ENCODE results near the gene CCDC18.
"Not testable (repeated sequence)": the region's sequence is repeated elsewhere in the genome, so short reads cannot be mapped to it uniquely, and the experiment has no call there.

Gene CCDC18

DNA sequence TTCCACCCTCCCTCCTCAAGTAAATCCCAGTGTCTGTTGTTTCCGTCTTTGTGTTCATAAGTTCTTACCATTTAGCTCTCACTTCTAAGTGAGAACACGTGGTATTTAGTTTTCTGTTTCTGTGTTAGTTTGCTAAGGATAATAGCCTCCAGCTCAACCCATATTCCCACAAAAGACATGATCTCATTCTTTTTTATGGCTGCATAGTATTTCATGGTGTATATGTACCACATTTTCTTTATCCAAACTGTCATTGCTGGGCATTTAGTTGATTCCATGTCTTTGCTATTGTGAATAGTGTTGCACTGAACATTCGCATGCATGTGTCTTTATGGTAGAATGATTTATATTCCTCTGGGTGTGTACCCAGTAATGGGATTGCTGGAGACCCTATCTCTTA lies 5.9 kb upstream of the CCDC18 start:
- not testable (repeated sequence) for DNase-seq (ENCODE audit: low read depth in 2 of 2, low spot score in 1 of 2)

DNA sequence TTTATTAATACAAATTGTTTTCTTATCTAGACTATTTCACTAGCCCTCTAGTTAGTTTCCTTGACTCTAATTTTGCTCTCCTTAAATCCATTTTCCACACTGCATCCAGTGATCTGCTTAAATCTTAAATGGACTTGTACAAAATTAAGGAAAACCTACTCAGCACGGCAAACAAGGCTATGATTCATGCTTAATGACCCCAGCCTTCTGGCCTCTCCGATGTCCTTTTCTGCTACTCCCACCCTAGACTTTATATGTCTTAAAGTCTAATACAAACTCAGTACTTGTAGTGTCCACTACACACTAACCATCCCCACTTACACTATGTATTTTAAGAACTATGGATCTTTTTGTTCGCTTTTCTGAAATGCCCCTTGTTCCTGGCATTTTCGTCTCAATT lies 2.5 kb upstream of the CCDC18 start:
- no peak for DNase-seq (ENCODE audit: low read depth in 2 of 2, low spot score in 1 of 2)

- no peak for DNase-seq (ENCODE audit: low read depth in 2 of 2, low spot score in 1 of 2)
Measured at GRCh38 chr1:93178418-93178817, 2.1 kb upstream of the CCDC18 start.

- peak; percentile 85 to 89 for DNase-seq (ENCODE audit: low read depth in 2 of 2, low spot score in 1 of 2)
Measured at GRCh38 chr1:93179886-93180722, 420 bp upstream of the CCDC18 start, which contains the start of gene TMED5. TSS of gene TMED5 (minus strand) at chr1:93180413. CDS start at chr1:93180242, 171 bp downstream.

DNA sequence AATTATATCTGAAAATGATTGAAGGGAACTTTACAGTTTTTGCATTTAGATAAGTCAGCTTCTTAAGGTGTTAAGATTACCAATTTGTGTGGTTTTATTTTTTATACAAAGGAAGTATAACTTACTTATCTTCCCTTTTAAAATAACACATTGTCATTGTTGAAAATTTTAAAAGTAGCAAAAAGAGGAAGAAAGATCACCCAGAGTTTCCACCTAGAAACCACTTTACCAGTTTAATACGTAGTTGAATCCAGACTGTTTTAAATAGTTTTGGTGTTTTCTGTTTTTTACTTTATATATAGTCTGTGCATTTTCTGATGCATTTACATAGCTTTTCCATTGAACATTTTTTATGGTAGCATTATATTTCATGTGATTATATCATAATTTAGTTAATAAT lies 6.1 kb downstream of the CCDC18 start:
- DNase-seq (ENCODE audit: low read depth in 2 of 2, low spot score in 1 of 2): no peak

- no peak for DNase-seq (ENCODE audit: low read depth in 2 of 2, low spot score in 1 of 2)
Measured at GRCh38 chr1:93190432-93190831, 9.9 kb downstream of the CCDC18 start.

GRCh38 chr1:93194231-93194990 lies 13.9 kb downstream of the CCDC18 start:
- no peak for DNase-seq (ENCODE audit: low read depth in 2 of 2, low spot score in 1 of 2)

- no peak for DNase-seq (ENCODE audit: low read depth in 2 of 2, low spot score in 1 of 2)
Measured at GRCh38 chr1:93196591-93196990, 16.1 kb downstream of the CCDC18 start.

- DNase-seq (ENCODE audit: low read depth in 2 of 2, low spot score in 1 of 2): no peak
Measured at GRCh38 chr1:93199150-93199549, 18.6 kb downstream of the CCDC18 start.

DNA sequence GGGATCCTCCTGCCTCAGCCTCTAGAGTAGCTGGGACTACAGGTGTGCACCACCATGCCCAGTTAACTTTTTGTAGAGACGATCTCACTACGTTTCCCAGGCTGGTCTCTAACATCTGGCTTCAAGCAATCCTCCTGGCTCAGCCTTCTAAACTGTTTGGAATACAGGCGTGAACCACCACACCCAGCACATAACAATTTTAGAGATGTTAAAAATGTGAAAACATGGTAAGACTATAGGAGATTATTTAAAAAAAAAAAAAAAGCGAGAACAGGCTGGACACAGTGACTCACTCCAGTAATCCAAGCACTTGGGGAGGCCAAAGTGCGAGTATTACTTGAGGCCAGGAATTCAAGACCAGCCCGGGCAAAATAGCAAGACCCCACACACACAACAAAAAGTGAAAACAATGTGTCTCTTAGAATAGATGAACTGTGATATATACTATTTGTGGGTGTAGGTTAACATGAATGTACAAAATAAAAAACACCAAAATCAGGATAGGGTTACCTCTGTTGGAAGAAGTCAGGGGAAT lies 19.6 kb downstream of the CCDC18 start:
- DNase-seq (ENCODE audit: low read depth in 2 of 2, low spot score in 1 of 2): no peak

DNA sequence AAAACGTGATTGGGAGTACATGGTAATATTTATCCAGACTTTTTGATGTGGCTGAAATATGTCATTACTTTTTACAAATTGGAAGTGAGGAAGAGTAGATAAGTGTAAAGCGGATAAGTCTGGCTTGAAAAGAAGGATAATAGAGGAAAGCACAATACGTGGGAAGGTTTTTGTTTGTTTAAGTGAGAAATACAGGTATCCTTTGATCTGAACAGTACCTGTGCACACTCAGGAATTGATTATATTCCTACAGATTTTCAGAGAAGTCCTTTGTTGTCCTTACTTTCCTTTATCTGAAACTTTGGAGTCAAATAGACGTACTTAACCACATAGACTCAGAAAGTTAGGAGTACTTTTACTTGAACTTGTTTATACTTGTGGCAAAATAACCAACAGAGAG lies 20.2 kb downstream of the CCDC18 start:
- no peak for DNase-seq (ENCODE audit: low read depth in 2 of 2, low spot score in 1 of 2)

DNA sequence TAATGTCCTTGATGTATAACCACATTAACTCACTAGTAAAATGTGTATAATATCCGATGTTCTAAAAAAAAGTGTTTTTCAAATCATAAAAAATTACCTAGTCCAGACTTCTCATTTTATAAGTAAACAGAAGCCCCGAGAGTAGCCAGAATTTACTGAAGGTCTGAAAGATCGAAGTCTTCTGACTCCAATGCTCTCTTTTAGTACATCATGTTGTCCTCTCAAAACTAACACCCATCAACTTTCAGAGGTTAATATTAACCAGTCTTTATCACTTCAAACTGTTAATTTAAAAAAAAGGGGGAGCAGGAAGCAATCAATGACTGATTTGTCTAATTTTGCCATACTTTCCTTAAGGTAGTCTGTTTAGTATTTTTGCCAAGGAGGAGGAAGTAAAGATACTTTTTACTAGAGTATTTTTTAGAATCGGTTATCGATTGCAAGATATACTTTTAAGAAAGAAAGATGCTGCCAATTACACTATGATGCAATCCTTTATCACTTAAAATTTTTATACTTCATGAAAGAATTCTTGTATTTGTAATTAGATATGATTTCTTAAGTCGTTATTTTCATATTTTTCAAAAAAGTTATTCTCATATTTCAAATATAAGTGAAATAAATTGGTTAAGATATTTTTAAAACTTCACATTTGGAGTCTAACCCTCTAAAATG lies 25.5 kb downstream of the CCDC18 start:
- no peak for DNase-seq (ENCODE audit: low read depth in 2 of 2, low spot score in 1 of 2)

- DNase-seq (ENCODE audit: low read depth in 2 of 2, low spot score in 1 of 2): no peak
Measured at GRCh38 chr1:93206567-93206954, 26.0 kb downstream of the CCDC18 start.

- DNase-seq (ENCODE audit: low read depth in 2 of 2, low spot score in 1 of 2): no peak
Measured at GRCh38 chr1:93207211-93207610, 26.7 kb downstream of the CCDC18 start.

- DNase-seq (ENCODE audit: low read depth in 2 of 2, low spot score in 1 of 2): no peak
Measured at GRCh38 chr1:93215322-93215721, 34.8 kb downstream of the CCDC18 start.

GRCh38 chr1:93219443-93219842 lies 38.9 kb downstream of the CCDC18 start:
- DNase-seq (ENCODE audit: low read depth in 2 of 2, low spot score in 1 of 2): no peak

DNA sequence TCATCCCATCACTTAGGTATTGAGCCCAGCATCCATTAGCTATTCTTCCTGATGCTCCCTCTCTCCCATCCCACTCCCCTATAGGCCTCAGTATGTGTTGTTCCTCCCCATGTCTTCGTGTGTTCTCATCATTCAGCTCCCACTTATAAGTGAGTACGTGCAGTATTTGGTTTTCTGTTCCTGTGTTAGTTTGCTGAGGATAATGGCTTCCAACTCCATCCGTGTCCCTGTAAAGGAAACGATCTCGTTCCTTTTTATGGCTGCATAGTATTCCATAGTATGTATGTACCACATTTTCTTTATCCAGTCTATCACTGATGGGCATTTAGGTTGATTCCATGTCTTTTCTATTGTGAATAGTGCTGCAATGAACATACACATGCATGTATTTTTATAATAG lies 40.2 kb downstream of the CCDC18 start:
- not testable (repeated sequence) for DNase-seq (ENCODE audit: low read depth in 2 of 2, low spot score in 1 of 2)

DNA sequence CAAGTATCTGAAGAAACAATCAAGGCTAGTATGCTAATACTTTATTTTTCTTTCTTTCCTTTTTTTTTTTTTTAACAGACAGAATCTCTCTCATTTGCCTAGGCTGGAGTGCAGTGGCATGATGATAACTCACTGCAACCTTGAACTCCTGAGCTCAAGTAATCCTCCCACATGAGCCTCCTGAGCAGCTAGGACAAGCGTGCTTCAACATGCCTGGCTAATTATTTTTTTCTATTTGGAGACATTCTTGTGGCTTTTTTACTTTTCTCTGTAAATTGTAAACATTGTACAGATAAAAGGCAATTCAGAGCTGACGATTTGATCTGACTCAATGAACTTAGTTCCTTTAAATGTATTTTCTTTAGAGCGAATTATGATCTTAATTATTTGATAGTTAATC lies 41.4 kb downstream of the CCDC18 start:
- no peak for DNase-seq (ENCODE audit: low read depth in 2 of 2, low spot score in 1 of 2)

- DNase-seq (ENCODE audit: low read depth in 2 of 2, low spot score in 1 of 2): no peak
Measured at GRCh38 chr1:93223023-93223675, 42.6 kb downstream of the CCDC18 start.

DNA sequence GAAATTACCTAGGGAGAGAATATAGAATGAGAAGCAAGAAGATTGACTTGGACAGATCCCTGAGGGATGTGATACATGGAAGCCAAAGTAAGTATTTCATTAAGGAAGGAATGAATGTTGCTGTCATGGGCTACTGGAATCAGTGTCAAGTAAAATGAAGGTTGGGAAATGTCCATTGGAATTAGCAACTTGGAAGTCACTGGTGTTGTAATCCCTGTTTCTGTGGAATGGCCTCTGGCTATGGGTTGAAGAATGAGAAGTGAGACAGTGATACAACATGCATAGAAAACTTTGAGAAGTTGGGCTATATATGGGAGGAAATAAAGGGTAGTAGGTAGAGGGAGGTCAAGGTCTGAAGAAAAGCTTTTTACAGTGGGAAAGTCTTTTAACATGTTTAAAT lies 54.7 kb downstream of the CCDC18 start:
- DNase-seq (ENCODE audit: low read depth in 2 of 2, low spot score in 1 of 2): no peak

DNA sequence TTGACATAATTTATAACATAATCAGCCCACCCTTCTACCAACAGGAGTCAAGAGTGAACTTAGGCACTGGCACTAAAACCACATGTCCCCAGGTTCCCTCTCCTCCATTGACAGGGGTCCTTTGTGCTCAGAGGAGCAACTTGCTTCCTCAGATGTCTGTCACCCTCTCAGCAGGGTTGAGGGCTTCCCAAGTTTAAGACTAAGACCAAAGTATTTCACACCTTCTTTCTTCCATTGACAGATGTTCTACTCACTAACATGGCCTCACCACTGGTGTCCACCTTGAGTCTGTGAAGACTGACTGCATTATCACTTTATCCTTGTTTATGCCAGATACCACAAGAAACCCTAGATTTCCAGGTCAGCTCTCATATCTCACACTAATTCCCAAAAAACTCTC lies 56.5 kb downstream of the CCDC18 start:
- DNase-seq (ENCODE audit: low read depth in 2 of 2, low spot score in 1 of 2): no peak
